ENCODE data around the gene PLK3. TPM values are rescaled to one million over a fixed set of nuclear protein-coding genes. Genes with fewer than 3 reads are reported as not detected.

PLK3 gene
- total RNA-seq, 2 donors from 2014 or later, result 20.8 to 29.7 TPM

- no peak for DNase-seq
- no peak overlapping the region for H3K4me3 ChIP-seq
- no peak overlapping the region for H3K27ac ChIP-seq
- H3K4me1 ChIP-seq, result peaks cover 31% of the 10 kb centered on the region
- no peaks in the 10 kb centered on the region for H3K27me3 ChIP-seq
- TF ChIP-seq POLR2A (IDR thresholded peaks at IDR 0.05) (no peak), CTCF (IDR thresholded peaks at IDR 0.05) (no peak)
- intact Hi-C loops (cut with DNase I), result no loop called here
- 65 to 70% methylated on average over 13 of the region's 13 CpGs for WGBS, 2 donors
- ATAC-seq, result no peak
- no peaks in the 10 kb centered on the region for H3K9me3 ChIP-seq
- peaks cover 6 to 20% of the 10 kb centered on the region in 2 donors for H3K36me3 ChIP-seq (replicated peaks in 1 of 2; ENCODE audit: insufficient read depth in 1 of 2, low read depth in 2 of 2)
Measured at GRCh38 chr1:44777969-44778635, 22.1 kb upstream of the PLK3 start.

- Histone ChIP-seq H3K36me3 (replicated peaks in 1 of 2; ENCODE audit: insufficient read depth in 1 of 2, low read depth in 2 of 2) (peaks cover 6 to 20% of the 10 kb centered on the region in 2 donors), H3K4me3 (no peak overlapping the region), H3K27me3 (no peaks in the 10 kb centered on the region), H3K4me1 (peaks cover 35% of the 10 kb centered on the region), H3K27ac (no peak overlapping the region), H3K9me3 (no peaks in the 10 kb centered on the region)
- no peak for ATAC-seq
- no peak for DNase-seq
- no peak for TF ChIP-seq CTCF (IDR thresholded peaks at IDR 0.05)
- TF ChIP-seq POLR2A (IDR thresholded peaks at IDR 0.05), result no peak
- intact Hi-C loops (cut with DNase I), result no loop called here
- 94 to 98% methylated on average over 6 of the region's 6 CpGs for WGBS, 2 donors
Measured at GRCh38 chr1:44778705-44779576, 21.2 kb upstream of the PLK3 start.

GRCh38 chr1:44780583-44781121, 19.5 kb upstream of the PLK3 start:
- no peak overlapping the region for H3K27ac ChIP-seq
- no peak for TF ChIP-seq CTCF (IDR thresholded peaks at IDR 0.05)
- no peak for TF ChIP-seq POLR2A (IDR thresholded peaks at IDR 0.05)
- peaks cover 43% of the 10 kb centered on the region for H3K4me1 ChIP-seq
- DNase-seq (no peak), ATAC-seq (no peak)
- no peaks in the 10 kb centered on the region for H3K27me3 ChIP-seq
- WGBS, 2 donors, result 89% methylated on average over 14 of the region's 14 CpGs
- intact Hi-C loops (cut with DNase I), result no loop called here
- H3K4me3 ChIP-seq, result no peak overlapping the region
- peaks cover 6 to 20% of the 10 kb centered on the region in 2 donors for H3K36me3 ChIP-seq (replicated peaks in 1 of 2; ENCODE audit: insufficient read depth in 1 of 2, low read depth in 2 of 2)
- H3K9me3 ChIP-seq, result no peaks in the 10 kb centered on the region

GRCh38 chr1:44783697-44784093, 16.5 kb upstream of the PLK3 start:
- DNase-seq (peak in 3 of 4 donors; percentile 47 to 51 (median 48)), ATAC-seq (no peak)
- intact Hi-C loops (cut with DNase I), result no loop called here
- Histone ChIP-seq H3K9me3 (no peaks in the 10 kb centered on the region), H3K36me3 (replicated peaks in 1 of 2; ENCODE audit: insufficient read depth in 1 of 2, low read depth in 2 of 2) (peaks cover under 1 to 10% of the 10 kb centered on the region in 2 donors), H3K27me3 (no peaks in the 10 kb centered on the region), H3K4me3 (no peak overlapping the region), H3K27ac (peak overlapping the region in 1 of 4 donors; percentile 35), H3K4me1 (peaks cover 31% of the 10 kb centered on the region)
- TF ChIP-seq CTCF (IDR thresholded peaks at IDR 0.05) (no peak), POLR2A (IDR thresholded peaks at IDR 0.05) (no peak)
- 37 to 46% methylated on average over 8 of the region's 8 CpGs for WGBS, 2 donors

Measured in body of pancreas (tissue), 4 donors.